ENCODE measurements around the gene FFAR1.

Gene FFAR1

GRCh38 chr19:35347171-35347929 is at the start of gene FFAR1:
FFAR1 (plus strand) TSS chr19:35347902; CDS start chr19:35351552, 3,650 bp downstream.
- H3K9me3 Mint-ChIP-seq (ENCODE audit: low read depth), result no peaks in the 10 kb centered on the region
- peaks cover 1% of the 10 kb centered on the region for H3K27me3 Mint-ChIP-seq
- peaks cover 27% of the 10 kb centered on the region for H3K4me1 Mint-ChIP-seq (ENCODE audit: low read depth)
- H3K27ac Mint-ChIP-seq, result peak within 1 kb of the TSS; percentile 96
- H3K36me3 Mint-ChIP-seq, result no peaks in the 10 kb centered on the region
- H3K4me3 Mint-ChIP-seq, result peak within 1 kb of the TSS; percentile 80

GRCh38 chr19:35297922-35298321 is 49.8 kb upstream of the FFAR1 start:
- Mint-ChIP-seq H3K4me3 (no peak overlapping the region), H3K9me3 (ENCODE audit: low read depth) (no peaks in the 10 kb centered on the region), H3K27ac (no peak overlapping the region), H3K4me1 (ENCODE audit: low read depth) (peaks cover 6% of the 10 kb centered on the region), H3K27me3 (no peaks in the 10 kb centered on the region), H3K36me3 (no peaks in the 10 kb centered on the region)

- peaks cover 6% of the 10 kb centered on the region for H3K4me1 Mint-ChIP-seq (ENCODE audit: low read depth)
- no peak overlapping the region for H3K27ac Mint-ChIP-seq
- H3K9me3 Mint-ChIP-seq (ENCODE audit: low read depth), result no peaks in the 10 kb centered on the region
- H3K27me3 Mint-ChIP-seq, result no peaks in the 10 kb centered on the region
- H3K4me3 Mint-ChIP-seq, result no peak overlapping the region
- no peaks in the 10 kb centered on the region for H3K36me3 Mint-ChIP-seq
Measured at GRCh38 chr19:35298561-35298972, 49.1 kb upstream of the FFAR1 start.

- no peak overlapping the region for H3K4me3 Mint-ChIP-seq
- no peaks in the 10 kb centered on the region for H3K9me3 Mint-ChIP-seq (ENCODE audit: low read depth)
- H3K4me1 Mint-ChIP-seq (ENCODE audit: low read depth), result peaks cover 6% of the 10 kb centered on the region
- H3K27ac Mint-ChIP-seq, result no peak overlapping the region
- no peaks in the 10 kb centered on the region for H3K27me3 Mint-ChIP-seq
- H3K36me3 Mint-ChIP-seq, result no peaks in the 10 kb centered on the region
Measured at GRCh38 chr19:35299523-35300338, 48.0 kb upstream of the FFAR1 start.

- no peaks in the 10 kb centered on the region for H3K36me3 Mint-ChIP-seq
- no peaks in the 10 kb centered on the region for H3K9me3 Mint-ChIP-seq (ENCODE audit: low read depth)
- H3K4me3 Mint-ChIP-seq, result no peak overlapping the region
- no peaks in the 10 kb centered on the region for H3K27me3 Mint-ChIP-seq
- H3K27ac Mint-ChIP-seq, result no peak overlapping the region
- peaks cover 6% of the 10 kb centered on the region for H3K4me1 Mint-ChIP-seq (ENCODE audit: low read depth)
Measured at GRCh38 chr19:35300339-35300649, 47.4 kb upstream of the FFAR1 start.

- no peaks in the 10 kb centered on the region for H3K36me3 Mint-ChIP-seq
- H3K9me3 Mint-ChIP-seq (ENCODE audit: low read depth), result no peaks in the 10 kb centered on the region
- no peaks in the 10 kb centered on the region for H3K27me3 Mint-ChIP-seq
- H3K4me1 Mint-ChIP-seq (ENCODE audit: low read depth), result no peaks in the 10 kb centered on the region
- no peak overlapping the region for H3K27ac Mint-ChIP-seq
- no peak overlapping the region for H3K4me3 Mint-ChIP-seq
Measured at GRCh38 chr19:35301961-35302360, 45.7 kb upstream of the FFAR1 start.

GRCh38 chr19:35302446-35302845 is 45.3 kb upstream of the FFAR1 start:
- Mint-ChIP-seq H3K27me3 (no peaks in the 10 kb centered on the region), H3K9me3 (ENCODE audit: low read depth) (no peaks in the 10 kb centered on the region), H3K4me1 (ENCODE audit: low read depth) (no peaks in the 10 kb centered on the region)

GRCh38 chr19:35303357-35303915 is 44.3 kb upstream of the FFAR1 start:
- H3K4me3 Mint-ChIP-seq, result no peak overlapping the region
- H3K4me1 Mint-ChIP-seq (ENCODE audit: low read depth), result no peaks in the 10 kb centered on the region
- no peaks in the 10 kb centered on the region for H3K9me3 Mint-ChIP-seq (ENCODE audit: low read depth)
- H3K27me3 Mint-ChIP-seq, result no peaks in the 10 kb centered on the region
- H3K27ac Mint-ChIP-seq, result no peak overlapping the region
- no peaks in the 10 kb centered on the region for H3K36me3 Mint-ChIP-seq

More at GRCh38 chr19:35302446-35302845, 45.3 kb upstream of the FFAR1 start:
- Mint-ChIP-seq H3K4me3 (no peak overlapping the region), H3K27ac (no peak overlapping the region), H3K36me3 (no peaks in the 10 kb centered on the region)

GRCh38 chr19:35304036-35304435 is 43.7 kb upstream of the FFAR1 start:
- Mint-ChIP-seq H3K9me3 (ENCODE audit: low read depth) (no peaks in the 10 kb centered on the region), H3K36me3 (no peaks in the 10 kb centered on the region), H3K4me1 (ENCODE audit: low read depth) (no peaks in the 10 kb centered on the region), H3K4me3 (no peak overlapping the region), H3K27ac (no peak overlapping the region), H3K27me3 (no peaks in the 10 kb centered on the region)

GRCh38 chr19:35305181-35305580 is 42.5 kb upstream of the FFAR1 start:
- Mint-ChIP-seq H3K9me3 (ENCODE audit: low read depth) (no peaks in the 10 kb centered on the region), H3K27me3 (no peaks in the 10 kb centered on the region), H3K36me3 (no peaks in the 10 kb centered on the region), H3K27ac (no peak overlapping the region), H3K4me1 (ENCODE audit: low read depth) (no peaks in the 10 kb centered on the region), H3K4me3 (no peak overlapping the region)

- Mint-ChIP-seq H3K27ac (no peak overlapping the region), H3K27me3 (no peaks in the 10 kb centered on the region), H3K4me3 (no peak overlapping the region), H3K4me1 (ENCODE audit: low read depth) (no peaks in the 10 kb centered on the region), H3K36me3 (no peaks in the 10 kb centered on the region), H3K9me3 (ENCODE audit: low read depth) (no peaks in the 10 kb centered on the region)
Measured at GRCh38 chr19:35306473-35307246, 41.0 kb upstream of the FFAR1 start.

- H3K4me3 Mint-ChIP-seq, result no peak overlapping the region
- no peaks in the 10 kb centered on the region for H3K27me3 Mint-ChIP-seq
- no peaks in the 10 kb centered on the region for H3K36me3 Mint-ChIP-seq
- no peaks in the 10 kb centered on the region for H3K9me3 Mint-ChIP-seq (ENCODE audit: low read depth)
- no peak overlapping the region for H3K27ac Mint-ChIP-seq
- no peaks in the 10 kb centered on the region for H3K4me1 Mint-ChIP-seq (ENCODE audit: low read depth)
Measured at GRCh38 chr19:35307931-35308330, 39.8 kb upstream of the FFAR1 start.

GRCh38 chr19:35308910-35309309 is 38.8 kb upstream of the FFAR1 start:
- Mint-ChIP-seq H3K4me1 (ENCODE audit: low read depth) (no peaks in the 10 kb centered on the region), H3K27ac (no peak overlapping the region), H3K27me3 (no peaks in the 10 kb centered on the region), H3K9me3 (ENCODE audit: low read depth) (no peaks in the 10 kb centered on the region), H3K4me3 (no peak overlapping the region), H3K36me3 (no peaks in the 10 kb centered on the region)

- no peaks in the 10 kb centered on the region for H3K27me3 Mint-ChIP-seq
- no peak overlapping the region for H3K27ac Mint-ChIP-seq
- no peak overlapping the region for H3K4me3 Mint-ChIP-seq
Measured at GRCh38 chr19:35309481-35310279, 38.0 kb upstream of the FFAR1 start.

More at GRCh38 chr19:35309481-35310279, 38.0 kb upstream of the FFAR1 start:
- no peaks in the 10 kb centered on the region for H3K9me3 Mint-ChIP-seq (ENCODE audit: low read depth)
- no peaks in the 10 kb centered on the region for H3K36me3 Mint-ChIP-seq
- H3K4me1 Mint-ChIP-seq (ENCODE audit: low read depth), result no peaks in the 10 kb centered on the region
